OCI-LY7 (cell line): Measurements from ENCODE around the gene IVL. TPM values are rescaled to one million over a fixed set of nuclear protein-coding genes. Genes with fewer than 3 reads are reported as not detected.
A peak's percentile ranks its signal among the peaks of the same experiment; 100 is the strongest.

Experiments
- BruUV-seq: library from RNA; stranded (reverse); fragments of 400-500 nt; replicated peaks from 2 replicates; lab custom pipeline; 2021; lab: Mats Ljungman, UMichigan
- CTCF ChIA-PET: fragments of 300-600 bp; sonication (Branson Sonifier 250); formaldehyde crosslinking; loops from one replicate; lab custom pipeline; 2022; ENCODE audit warnings: antibody characterized with exemption; ENCODE audit not compliant: unreplicated experiment; lab: Charles Lee
- POLR2A ChIA-PET: fragments of 300-600 bp; sonication (Branson Sonifier 250); formaldehyde crosslinking; loops from one replicate; lab custom pipeline; 2022; ENCODE audit warnings: antibody characterized with exemption; lab: Charles Lee
- DNase-seq: peaks from one replicate; pipeline ENCODE4 v3.0.0-alpha.2; 2015; ENCODE audit warnings: low spot score
- H2AFZ ChIP-seq: fragments of 200-600 bp; sonication (generic), shearing (Covaris generic); 2 replicates; pipeline ENCODE4 v1.6.1; 2014; ENCODE audit warnings: mild to moderate bottlenecking, antibody characterized with exemption, low read length, moderate library complexity
- H3K27ac ChIP-seq: fragments of 200-600 bp; sonication (generic); 2 replicates; pipeline ENCODE4 v1.5.1; 2014; ENCODE audit warnings: mixed run types, low read depth, mild to moderate bottlenecking, moderate library complexity, low read length, inconsistent platforms; ENCODE audit not compliant: poor library complexity, severe bottlenecking
- H3K36me3 ChIP-seq: fragments of 200-600 bp; sonication (generic); 2 replicates; pipeline ENCODE4 v1.6.1; 2014; ENCODE audit warnings: mild to moderate bottlenecking, antibody characterized with exemption, low read length, moderate library complexity, mixed read lengths; ENCODE audit not compliant: insufficient read depth
- H3K4me1 ChIP-seq: fragments of 200-600 bp; sonication (generic); 2 replicates; pipeline ENCODE4 v1.5.1; 2014; ENCODE audit warnings: mild to moderate bottlenecking, low read length; ENCODE audit not compliant: insufficient read depth, poor library complexity, severe bottlenecking
- H3K4me2 ChIP-seq: fragments of 200-600 bp; sonication (generic); 2 replicates; pipeline ENCODE4 v1.6.1; 2014; ENCODE audit warnings: mild to moderate bottlenecking, low read length
- H3K4me3 ChIP-seq: fragments of 200-600 bp; sonication (generic); 2 replicates; pipeline ENCODE4 v1.5.1; 2014; ENCODE audit warnings: mild to moderate bottlenecking, low read depth, low read length; ENCODE audit not compliant: poor library complexity, severe bottlenecking
- H3K79me2 ChIP-seq: fragments of 200-600 bp; sonication (generic); 2 replicates; pipeline ENCODE4 v1.6.1; 2016; ENCODE audit warnings: low read depth, mild to moderate bottlenecking, low read length, moderate library complexity, mixed read lengths; ENCODE audit not compliant: insufficient read depth
- H3K9me2 ChIP-seq: fragments of 200-600 bp; sonication (generic); 2 replicates; pipeline ENCODE4 v1.6.1; 2016; ENCODE audit warnings: mild to moderate bottlenecking, low read length, mixed read lengths; ENCODE audit not compliant: insufficient read depth
- H3K9me3 ChIP-seq: fragments of 200-600 bp; sonication (generic); 2 replicates; pipeline ENCODE4 v1.6.1; 2014; ENCODE audit warnings: mild to moderate bottlenecking, mixed run types, low read length, mixed read lengths
- H4K20me1 ChIP-seq: fragments of 200-600 bp; sonication (generic); 2 replicates; pipeline ENCODE4 v1.6.1; 2014; ENCODE audit warnings: mild to moderate bottlenecking, antibody characterized with exemption, low read length, moderate library complexity, mixed read lengths; ENCODE audit not compliant: insufficient read depth
- EZH2phosphoT487 ChIP-seq: fragments of 200-600 bp; sonication (generic); IDR thresholded peaks from 2 replicates; pipeline ENCODE4 v1.6.1; 2018; ENCODE audit warnings: low read depth, borderline replicate concordance, mild to moderate bottlenecking, mixed run types, antibody characterized with exemption, low read length, moderate library complexity, mixed read lengths
- intact Hi-C: fragments of 100-400 bp; cut with micrococcal nuclease; formaldehyde crosslinking; loops from one replicate; pipeline ENCODE4 v1.10.0; 2022; ENCODE audit not compliant: unreplicated experiment
- total RNA-seq, 2 experiments: library from RNA; depleted of rRNA in 1 of 2; stranded (reverse); fragments of >200 nt in 1 of 2; shearing (Covaris generic) in 1 of 2; gene quantifications; 2 replicates each; pipeline ENCODE4 v1.2.3, GENCODE V29; 2014 to 2022
- TF ChIP-seq, protein P1 (sequence below): fragments of 200-600 bp; sonication (generic); conservative IDR thresholded peaks from 2 replicates; pipeline ENCODE4 v1.5.1; 2014; ENCODE audit warnings: mild to moderate bottlenecking, antibody characterized with exemption, low read length, moderate library complexity, mixed read lengths

Gene IVL
- total RNA-seq, 2 experiments from 2014 or later = not detected

DNA sequence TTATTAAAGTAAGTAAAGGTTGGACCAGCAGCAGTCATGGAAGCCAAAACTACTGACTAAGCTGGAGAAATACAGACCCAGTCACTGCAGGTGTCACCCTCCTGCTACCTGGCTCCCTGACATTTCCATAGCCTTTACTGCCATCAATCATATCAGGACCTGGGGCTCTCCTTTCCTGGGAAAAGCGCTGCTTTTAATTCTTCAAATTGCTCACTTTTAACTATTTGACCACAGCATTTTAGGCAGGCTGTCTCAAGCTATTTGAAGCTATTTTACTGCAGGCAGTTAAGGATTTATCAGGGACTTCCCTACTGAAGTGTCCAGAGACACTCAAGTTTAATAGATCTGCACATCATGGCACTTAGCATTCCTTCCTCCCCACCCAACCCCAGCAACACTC lies 4.1 kb downstream of the IVL start:
- Histone ChIP-seq H3K9me3 (no peaks in the 10 kb centered on the region), H3K4me1 (no peaks in the 10 kb centered on the region), H2AFZ (no peak overlapping the region), H3K4me3 (no peak overlapping the region), H3K36me3 (no peaks in the 10 kb centered on the region), H4K20me1 (no peaks in the 10 kb centered on the region), H3K4me2 (no peak overlapping the region), H3K9me2 (no peaks in the 10 kb centered on the region), H3K27ac (no peak overlapping the region), H3K79me2 (no peaks in the 10 kb centered on the region)
- DNase-seq = no peak
- intact Hi-C loops = no loop called here
- ChIA-PET CTCF (no interaction called here), POLR2A (no interaction called here)
- TF ChIP-seq EZH2phosphoT487 = no peak
- TF ChIP-seq, protein P1, sequence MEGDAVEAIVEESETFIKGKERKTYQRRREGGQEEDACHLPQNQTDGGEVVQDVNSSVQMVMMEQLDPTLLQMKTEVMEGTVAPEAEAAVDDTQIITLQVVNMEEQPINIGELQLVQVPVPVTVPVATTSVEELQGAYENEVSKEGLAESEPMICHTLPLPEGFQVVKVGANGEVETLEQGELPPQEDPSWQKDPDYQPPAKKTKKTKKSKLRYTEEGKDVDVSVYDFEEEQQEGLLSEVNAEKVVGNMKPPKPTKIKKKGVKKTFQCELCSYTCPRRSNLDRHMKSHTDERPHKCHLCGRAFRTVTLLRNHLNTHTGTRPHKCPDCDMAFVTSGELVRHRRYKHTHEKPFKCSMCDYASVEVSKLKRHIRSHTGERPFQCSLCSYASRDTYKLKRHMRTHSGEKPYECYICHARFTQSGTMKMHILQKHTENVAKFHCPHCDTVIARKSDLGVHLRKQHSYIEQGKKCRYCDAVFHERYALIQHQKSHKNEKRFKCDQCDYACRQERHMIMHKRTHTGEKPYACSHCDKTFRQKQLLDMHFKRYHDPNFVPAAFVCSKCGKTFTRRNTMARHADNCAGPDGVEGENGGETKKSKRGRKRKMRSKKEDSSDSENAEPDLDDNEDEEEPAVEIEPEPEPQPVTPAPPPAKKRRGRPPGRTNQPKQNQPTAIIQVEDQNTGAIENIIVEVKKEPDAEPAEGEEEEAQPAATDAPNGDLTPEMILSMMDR = no peak
- no TSS peak for BruUV-seq

- BruUV-seq = no TSS peak
- CTCF ChIA-PET = no interaction called here
- H3K79me2 ChIP-seq = no peaks in the 10 kb centered on the region
- H3K9me3 ChIP-seq = no peaks in the 10 kb centered on the region
- H2AFZ ChIP-seq = no peak overlapping the region
- no peak overlapping the region for H3K4me2 ChIP-seq
- no peak overlapping the region for H3K27ac ChIP-seq
- H3K4me3 ChIP-seq = no peak overlapping the region
- H3K9me2 ChIP-seq = no peaks in the 10 kb centered on the region
- H3K4me1 ChIP-seq = no peaks in the 10 kb centered on the region
- TF ChIP-seq, protein P1 = no peak
- no peak for TF ChIP-seq EZH2phosphoT487
- no peaks in the 10 kb centered on the region for H4K20me1 ChIP-seq
- DNase-seq = no peak
- intact Hi-C loops = no loop called here
- no peaks in the 10 kb centered on the region for H3K36me3 ChIP-seq
- POLR2A ChIA-PET = no interaction called here
Observed at GRCh38 chr1:152912900-152913299, 4.6 kb downstream of the IVL start.

- Histone ChIP-seq H3K4me1 (no peaks in the 10 kb centered on the region), H3K79me2 (no peaks in the 10 kb centered on the region), H3K9me3 (no peaks in the 10 kb centered on the region), H3K9me2 (no peaks in the 10 kb centered on the region), H3K36me3 (no peaks in the 10 kb centered on the region), H2AFZ (no peak overlapping the region), H4K20me1 (no peaks in the 10 kb centered on the region), H3K27ac (no peak overlapping the region), H3K4me2 (no peak overlapping the region), H3K4me3 (no peak overlapping the region)
- intact Hi-C loops = no loop called here
- TF ChIP-seq EZH2phosphoT487 = no peak
- TF ChIP-seq, protein P1 = 0 out of 2 replicates have a peak, but pooled peaks have one; percentile 31
- ChIA-PET CTCF (interaction anchor here (0.5 kb wide), 1 partner anchor 135 kb away, joined by 3 read pairs; no protein-coding TSS in a partner anchor), POLR2A (no interaction called here)
- no TSS peak for BruUV-seq
- DNase-seq = no peak
Observed at GRCh38 chr1:152917794-152918193, 9.4 kb downstream of the IVL start.
